ENCODE data around the gene BASP1.

The BASP1 gene, protein sequence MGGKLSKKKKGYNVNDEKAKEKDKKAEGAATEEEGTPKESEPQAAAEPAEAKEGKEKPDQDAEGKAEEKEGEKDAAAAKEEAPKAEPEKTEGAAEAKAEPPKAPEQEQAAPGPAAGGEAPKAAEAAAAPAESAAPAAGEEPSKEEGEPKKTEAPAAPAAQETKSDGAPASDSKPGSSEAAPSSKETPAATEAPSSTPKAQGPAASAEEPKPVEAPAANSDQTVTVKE

GRCh38 chr5:17217493-17218352 lies at the start of gene BASP1:
Gene BASP1, plus strand, starts transcription at chr5:17217631. Its CDS starts 57,586 bp downstream, at chr5:17275217.
- DNase-seq = peak; percentile 32

GRCh38 chr5:17169507-17169906 lies 47.9 kb upstream of the BASP1 start:
- no peak for DNase-seq

GRCh38 chr5:17172791-17173190 lies 44.6 kb upstream of the BASP1 start:
- DNase-seq = no peak

DNA sequence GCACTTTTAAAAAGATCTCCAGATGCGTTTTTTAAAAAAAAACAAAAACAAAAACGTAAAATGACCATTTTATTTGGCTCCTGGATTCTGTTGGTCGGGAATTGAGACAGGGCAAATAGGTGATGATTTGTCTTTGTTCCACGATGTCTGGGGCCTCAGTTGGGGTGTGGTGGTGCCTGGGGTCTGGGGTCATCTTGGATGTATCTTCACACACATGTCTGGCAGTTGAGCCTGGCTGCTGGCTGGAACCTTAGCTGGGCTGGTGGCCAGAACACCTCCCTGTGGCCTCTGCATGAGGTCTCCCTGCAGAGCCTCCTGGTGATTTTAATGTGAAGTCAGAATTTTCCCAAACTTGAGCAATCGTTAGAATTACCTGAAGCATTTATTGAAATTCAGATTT lies 42.5 kb upstream of the BASP1 start:
- no peak for DNase-seq

- DNase-seq = no peak
These were observed 39.7 kb upstream of the BASP1 start for GRCh38 chr5:17177501-17178372.

DNA sequence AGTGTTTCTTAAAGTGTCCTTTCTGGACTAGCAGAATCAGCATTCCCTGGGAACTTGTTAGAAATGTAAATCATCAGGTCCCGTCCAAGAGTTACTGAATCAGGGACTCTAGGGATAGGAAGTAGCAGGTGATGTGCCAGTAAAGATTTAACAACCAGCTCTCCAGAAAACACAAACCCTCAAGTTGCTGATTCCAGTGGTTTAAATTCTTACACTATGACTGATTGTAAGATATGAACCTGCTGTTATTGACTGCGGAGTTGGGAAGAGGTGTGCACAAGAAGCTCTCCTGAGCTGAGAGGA lies 39.1 kb upstream of the BASP1 start:
- DNase-seq = no peak

DNA sequence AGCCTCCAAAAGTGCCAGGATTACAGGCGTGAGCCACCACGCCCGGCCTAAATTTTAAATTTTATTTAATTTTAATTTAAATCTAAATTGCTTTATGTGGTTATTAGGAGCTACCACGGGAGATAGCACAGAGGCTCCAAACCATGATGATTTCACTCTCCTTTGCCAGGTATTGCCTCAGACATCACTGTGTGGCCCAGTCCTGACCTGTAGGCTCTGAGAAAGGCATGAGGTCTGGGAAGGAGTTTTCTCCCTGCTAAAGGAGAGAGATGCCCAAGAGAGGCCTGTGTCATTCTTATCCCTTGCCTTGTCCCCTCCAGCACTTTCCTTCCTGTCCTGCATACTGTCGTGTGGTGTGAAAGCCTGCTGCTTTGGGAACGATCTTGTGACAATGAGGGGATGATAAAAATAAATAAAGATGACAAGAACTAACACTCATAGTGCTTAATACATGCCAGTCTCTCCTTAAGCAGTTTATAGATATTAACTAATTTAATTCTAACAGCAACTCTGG lies 37.0 kb upstream of the BASP1 start:
- DNase-seq = no peak

- peak; percentile 29 for DNase-seq
These were observed 36.3 kb upstream of the BASP1 start for GRCh38 chr5:17180864-17181723.

- no peak for DNase-seq
These were observed 34.9 kb upstream of the BASP1 start for GRCh38 chr5:17182494-17182893.

GRCh38 chr5:17182981-17183380 lies 34.5 kb upstream of the BASP1 start:
- no peak for DNase-seq

DNA sequence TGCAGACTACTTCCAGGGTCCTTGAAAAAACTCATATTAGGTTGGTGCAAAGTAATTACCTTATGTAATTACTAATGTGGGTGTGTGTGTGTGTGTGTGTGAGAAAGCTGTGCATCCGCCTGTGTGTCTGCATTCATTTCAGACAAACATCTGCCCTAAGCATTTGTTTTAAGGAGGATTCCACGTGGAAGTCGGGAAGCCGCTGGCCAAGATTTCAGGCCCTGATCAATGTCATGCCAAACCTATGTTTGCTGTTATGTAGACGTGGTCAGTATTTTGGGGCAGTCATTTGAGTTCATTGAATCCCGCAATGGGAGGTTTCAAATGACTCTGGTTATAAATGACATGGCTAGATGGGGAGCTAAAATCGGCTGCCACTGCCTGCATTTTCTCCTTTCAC lies 33.6 kb upstream of the BASP1 start:
- DNase-seq = no peak

DNA sequence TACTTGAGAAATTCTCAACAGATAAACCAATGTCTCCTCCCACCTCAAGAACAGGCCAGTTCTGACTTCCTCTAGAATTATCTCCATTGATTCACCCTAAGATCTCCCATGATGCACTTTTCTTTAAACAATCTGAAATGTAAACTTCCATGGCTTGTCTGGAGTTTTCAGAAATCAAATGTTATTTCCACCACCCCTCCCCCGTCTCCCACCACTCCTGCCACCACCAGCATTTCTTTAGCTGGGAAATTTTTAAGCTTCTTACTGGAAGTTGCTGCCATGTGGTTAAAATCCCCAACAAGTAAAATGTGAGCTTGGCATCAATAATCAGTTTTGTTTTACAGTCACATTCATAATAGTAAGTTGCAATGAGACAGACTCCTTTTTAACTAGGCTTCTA lies 32.8 kb upstream of the BASP1 start:
- DNase-seq = no peak

DNA sequence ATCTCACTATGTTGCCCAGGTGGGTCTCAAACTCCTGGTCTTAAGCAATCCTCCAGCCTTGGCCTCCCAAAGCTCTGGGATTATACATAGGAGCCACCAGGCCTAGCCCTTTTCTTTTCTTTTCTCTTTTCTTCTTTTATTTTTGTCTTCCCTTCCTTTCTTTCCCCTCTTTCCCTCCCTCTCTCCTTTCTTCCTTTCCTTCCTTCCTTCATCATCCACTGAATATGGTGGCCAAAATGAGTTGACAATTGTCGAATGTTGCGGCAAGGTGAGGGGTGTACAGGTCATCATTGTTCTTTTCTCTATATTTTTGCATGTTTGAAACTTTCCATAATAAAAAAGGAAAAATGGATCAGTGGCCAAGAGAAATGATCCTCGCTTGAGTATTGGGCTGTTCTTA lies 32.1 kb upstream of the BASP1 start:
- no peak for DNase-seq

GRCh38 chr5:17185773-17186172 lies 31.7 kb upstream of the BASP1 start:
- no peak for DNase-seq

- DNase-seq = no peak
These were observed 31.2 kb upstream of the BASP1 start for GRCh38 chr5:17186256-17186655.

- DNase-seq = no peak
These were observed 30.2 kb upstream of the BASP1 start for GRCh38 chr5:17187011-17187785.

DNA sequence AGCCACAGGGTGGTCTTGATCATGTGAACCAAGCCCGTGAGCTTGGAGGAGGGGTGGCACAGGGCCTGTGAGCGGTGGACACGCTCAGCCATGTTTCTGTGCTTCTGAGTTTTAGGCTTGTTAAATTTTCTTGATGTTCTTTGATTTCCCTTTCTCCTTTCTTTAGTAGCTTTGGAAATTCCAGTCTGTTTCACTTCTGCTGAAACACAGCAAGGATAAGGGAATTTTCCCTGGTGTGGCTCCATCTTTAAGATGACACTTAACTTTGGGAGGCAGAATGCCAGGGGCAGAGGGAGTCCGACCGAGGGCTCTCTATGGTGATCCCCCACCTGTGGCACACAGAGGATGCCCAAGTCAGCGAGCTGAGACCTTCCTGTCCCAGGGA lies 29.7 kb upstream of the BASP1 start:
- no peak for DNase-seq

DNA sequence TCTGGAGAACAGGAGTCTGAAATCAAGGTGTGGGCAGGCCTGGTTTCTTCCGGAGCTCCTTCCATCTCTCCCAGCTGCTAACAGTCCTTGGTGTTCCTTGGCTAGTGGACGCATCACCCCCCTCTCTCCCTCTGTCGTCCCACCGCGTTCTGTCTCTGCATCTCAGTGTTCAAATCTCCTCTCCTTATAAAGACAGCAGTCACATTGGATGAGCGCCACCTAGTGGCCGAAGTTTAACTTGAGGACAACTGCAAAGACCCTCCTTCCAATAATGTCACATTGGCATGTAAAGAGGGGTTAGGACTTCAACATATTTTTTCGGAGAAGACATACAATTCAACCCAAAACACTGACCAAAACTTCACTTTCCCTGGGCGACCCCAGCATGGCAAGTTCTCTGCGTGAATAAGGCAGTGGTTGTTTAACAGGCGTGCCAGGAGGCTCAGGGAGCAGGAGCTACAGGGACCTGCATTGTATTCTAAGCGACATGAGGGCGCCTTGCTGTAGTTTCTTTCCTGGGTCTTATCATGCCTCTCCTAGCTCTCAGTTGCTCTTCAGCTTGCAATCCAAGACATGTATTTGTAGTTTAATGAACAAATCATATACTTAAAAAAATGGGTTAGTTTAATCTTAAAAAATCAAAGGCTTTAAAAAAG lies 27.9 kb upstream of the BASP1 start:
- DNase-seq = peak; percentile 86

GRCh38 chr5:17190242-17190778 lies 27.1 kb upstream of the BASP1 start:
- DNase-seq = no peak

DNA sequence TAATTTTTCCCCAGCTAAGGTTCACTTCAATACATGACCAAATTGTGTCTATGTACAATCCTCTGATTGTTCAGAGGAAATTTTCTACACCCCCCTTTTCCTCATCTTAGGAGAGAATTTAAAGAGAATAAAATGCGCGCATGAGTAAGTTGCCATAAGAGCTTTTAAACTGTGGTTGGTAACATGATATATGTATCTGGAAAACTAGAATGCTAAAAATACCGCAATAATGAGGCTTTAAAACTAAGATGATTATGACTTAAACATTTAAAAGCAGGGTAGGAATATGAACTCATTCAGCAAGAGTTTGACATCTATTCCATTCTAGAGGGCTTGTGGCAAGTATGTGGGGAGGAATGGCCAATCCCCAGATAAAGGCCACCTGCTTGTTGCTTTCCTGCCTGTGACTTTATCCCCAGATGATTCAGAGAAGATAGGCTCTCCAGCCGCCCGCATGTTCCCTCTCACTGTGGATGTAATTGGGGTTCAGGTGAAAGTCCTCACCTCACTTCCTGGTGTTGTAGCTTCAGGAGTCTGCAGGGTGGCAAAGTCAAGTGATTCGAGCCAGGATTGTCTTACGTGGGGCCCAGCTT lies 26.5 kb upstream of the BASP1 start:
- DNase-seq = no peak
